Gastroesophageal sphincter (tissue), 4 donors: ENCODE results near the gene IER5L. TPM values are rescaled to one million over a fixed set of nuclear protein-coding genes. Genes with fewer than 3 reads are reported as not detected.

Source experiments
- ATAC-seq: fragments of 150-250 bp; one replicate; pipeline ENCODE4 v1.9.1; 2016; ENCODE audit warnings: mild to moderate bottlenecking, moderate library complexity
- H3K27ac ChIP-seq, 4 donors: fragments of 200-600 bp; sonication (generic) in 3 of 4; 1 replicate in 3 of 4; 2 replicates in 1 of 4; pipeline ENCODE4 v1.5.1; 2016 to 2019
- H3K27me3 ChIP-seq: fragments of 200-600 bp; sonication (generic); one replicate; pipeline ENCODE4 v1.5.1; 2019
- H3K36me3 ChIP-seq, 2 donors: fragments of 200-600 bp; sonication (generic); one replicate each; pipeline ENCODE4 v1.5.1; 2019; ENCODE audit warnings: control low read depth in 1 of 2
- H3K4me1 ChIP-seq, 3 donors: fragments of 200-600 bp; sonication (generic); 1 replicate in 2 of 3; 2 replicates in 1 of 3; pipeline ENCODE4 v1.5.1; 2016 to 2019; ENCODE audit warnings: control low read depth in 2 of 3
- H3K4me3 ChIP-seq, 2 donors: fragments of 200-600 bp; sonication (generic); one replicate each; pipeline ENCODE4 v1.5.1; 2019; ENCODE audit warnings: mild to moderate bottlenecking in 1 of 2, moderate library complexity in 1 of 2
- H3K9me3 ChIP-seq, 3 donors: fragments of 200-600 bp; sonication (generic); one replicate each; pipeline ENCODE4 v1.5.1; 2017 to 2019; ENCODE audit warnings: control low read depth in 2 of 3
- EP300 ChIP-seq: sonication (generic); formaldehyde crosslinking; IDR thresholded peaks from one replicate; pipeline ENCODE4 v1.6.1; 2017; ENCODE audit warnings: antibody characterized with exemption, mild to moderate bottlenecking
- POLR2A ChIP-seq, 2 donors: fragments of 450-650 bp; IDR thresholded peaks; one replicate each; pipeline ENCODE4 v1.6.1; 2017; ENCODE audit warnings: antibody characterized with exemption in 2 of 2, mild to moderate bottlenecking in 2 of 2, moderate library complexity in 1 of 2
- POLR2AphosphoS5 ChIP-seq: sonication (generic); formaldehyde crosslinking; IDR thresholded peaks from one replicate; pipeline ENCODE4 v1.6.1; 2017; ENCODE audit warnings: antibody characterized with exemption
- WGBS, 2 donors: methylation state at CpG; one replicate each; pipeline ENCODE4 v1.1.5; 2018; ENCODE audit warnings: low coverage in 1 of 2; 5-methylcytosine and 5-hydroxymethylcytosine counted together
- total RNA-seq, 4 donors: library from RNA; depleted of rRNA; stranded (reverse); fragments of >200 nt; gene quantifications; one replicate each; pipeline ENCODE4 v1.1.0, GENCODE V29; 2016
- TF ChIP-seq, protein P1 (sequence below), 4 experiments: fragments of 200-600 bp in 2 of 4; fragments of 450-650 bp in 2 of 4; sonication (generic) in 1 of 4; IDR thresholded peaks; one replicate each; pipeline ENCODE4 v1.5.1; 2017 to 2019; ENCODE audit warnings: antibody characterized with exemption in 4 of 4, mild to moderate bottlenecking in 2 of 4, moderate library complexity in 2 of 4

The IER5L gene
- total RNA-seq, 4 donors from 2014 or later: 7.4 to 14.3 (median 10.4) TPM

DNA sequence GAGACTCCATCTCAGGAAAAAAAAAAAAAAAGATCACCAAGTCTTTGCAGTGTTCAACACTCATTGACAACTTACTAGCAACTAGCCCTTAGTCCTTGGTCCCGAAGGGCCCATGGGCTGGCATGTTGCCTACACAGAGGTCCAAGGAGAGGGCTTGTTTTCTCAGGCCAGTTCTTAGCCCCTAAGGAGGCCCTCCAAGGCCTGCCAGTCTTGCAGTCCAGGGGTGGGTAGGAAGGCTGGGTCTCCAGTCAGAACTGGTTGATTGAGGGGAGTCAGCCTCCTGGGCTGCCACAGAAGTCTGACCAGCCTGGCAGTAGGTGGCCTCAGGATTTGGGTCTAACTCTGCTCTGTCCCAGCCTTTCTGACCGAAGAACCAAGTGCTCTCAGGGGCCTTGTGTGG is 32.7 kb downstream of the IER5L start:
- WGBS, 2 donors: 17% methylated on average over 1 of the region's 2 CpGs; no CpG with 5 or more reads in 1 of the 2 donors
- Histone ChIP-seq H3K27ac (peak overlapping the region; percentile 44 to 100 (median 92)), H3K4me3 (no peak overlapping the region), H3K36me3 (peaks cover 0 to 36% of the 10 kb centered on the region in 2 donors), H3K27me3 (no peaks in the 10 kb centered on the region), H3K4me1 (peaks cover 14 to 92% (median 73%) of the 10 kb centered on the region in 3 donors), H3K9me3 (no peaks in the 10 kb centered on the region)
- TF ChIP-seq EP300 (no peak), POLR2A (IDR thresholded peaks at IDR 0.05) (no peak), POLR2AphosphoS5 (no peak)
- TF ChIP-seq, protein P1, sequence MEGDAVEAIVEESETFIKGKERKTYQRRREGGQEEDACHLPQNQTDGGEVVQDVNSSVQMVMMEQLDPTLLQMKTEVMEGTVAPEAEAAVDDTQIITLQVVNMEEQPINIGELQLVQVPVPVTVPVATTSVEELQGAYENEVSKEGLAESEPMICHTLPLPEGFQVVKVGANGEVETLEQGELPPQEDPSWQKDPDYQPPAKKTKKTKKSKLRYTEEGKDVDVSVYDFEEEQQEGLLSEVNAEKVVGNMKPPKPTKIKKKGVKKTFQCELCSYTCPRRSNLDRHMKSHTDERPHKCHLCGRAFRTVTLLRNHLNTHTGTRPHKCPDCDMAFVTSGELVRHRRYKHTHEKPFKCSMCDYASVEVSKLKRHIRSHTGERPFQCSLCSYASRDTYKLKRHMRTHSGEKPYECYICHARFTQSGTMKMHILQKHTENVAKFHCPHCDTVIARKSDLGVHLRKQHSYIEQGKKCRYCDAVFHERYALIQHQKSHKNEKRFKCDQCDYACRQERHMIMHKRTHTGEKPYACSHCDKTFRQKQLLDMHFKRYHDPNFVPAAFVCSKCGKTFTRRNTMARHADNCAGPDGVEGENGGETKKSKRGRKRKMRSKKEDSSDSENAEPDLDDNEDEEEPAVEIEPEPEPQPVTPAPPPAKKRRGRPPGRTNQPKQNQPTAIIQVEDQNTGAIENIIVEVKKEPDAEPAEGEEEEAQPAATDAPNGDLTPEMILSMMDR (IDR thresholded peaks at IDR 0.05): no peak
- ATAC-seq: no peak

DNA sequence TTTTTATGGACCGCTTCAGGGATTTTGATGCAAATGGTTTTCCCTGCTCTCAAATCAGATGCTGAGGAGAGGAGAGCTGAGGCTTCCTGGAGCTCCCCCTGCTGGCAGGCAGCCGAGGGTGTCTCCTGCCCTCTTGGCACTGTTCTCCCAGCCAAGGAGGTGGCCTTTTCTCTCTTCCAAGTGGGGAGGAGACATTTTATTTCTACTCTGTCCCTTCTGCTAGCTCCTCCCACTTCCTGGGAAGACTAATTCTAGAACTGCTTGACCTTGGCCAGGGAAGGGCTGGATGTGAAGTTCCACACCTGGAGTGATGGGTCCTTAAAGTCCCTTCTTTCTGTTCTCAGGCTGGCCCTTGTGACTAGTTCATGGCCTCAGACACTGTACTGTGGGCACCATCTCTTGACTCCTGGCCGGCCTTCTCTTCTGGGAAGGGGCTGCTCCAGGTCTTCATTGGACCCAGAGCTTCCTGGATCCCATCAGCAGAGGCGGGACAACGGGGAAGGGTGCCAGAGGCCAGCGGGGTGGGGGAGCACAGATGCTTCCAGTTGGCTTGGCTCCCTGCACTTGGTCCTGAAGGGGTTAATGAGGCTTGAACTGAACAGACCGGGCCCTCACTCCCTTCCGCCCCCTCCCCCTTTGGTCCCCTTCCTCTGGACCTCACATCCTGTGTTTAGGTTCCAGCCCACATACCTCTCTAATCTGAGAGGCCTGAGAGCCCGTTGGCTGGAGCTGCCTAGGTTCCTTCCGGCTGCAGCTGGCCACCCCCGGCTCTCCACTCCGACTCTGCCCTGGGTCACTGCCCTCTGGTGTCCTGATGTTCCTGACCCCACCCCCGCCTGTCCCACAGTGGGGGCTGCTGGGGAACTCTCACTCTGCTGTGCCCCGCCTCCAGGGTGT is 34.8 kb downstream of the IER5L start:
- no peak for TF ChIP-seq EP300
- no peak for TF ChIP-seq POLR2A (IDR thresholded peaks at IDR 0.05)
- TF ChIP-seq, protein P1 (IDR thresholded peaks at IDR 0.05): peak in 3 of 4 experiments; percentile 64 to 93 (median 72)
- peak; percentile 94 for TF ChIP-seq POLR2AphosphoS5
- Histone ChIP-seq H3K4me3 (peak overlapping the region in 1 of 2 donors; percentile 13), H3K9me3 (no peaks in the 10 kb centered on the region), H3K27ac (peak overlapping the region; percentile 95 to 100 (median 97)), H3K27me3 (no peaks in the 10 kb centered on the region), H3K4me1 (peaks cover 14 to 98% (median 89%) of the 10 kb centered on the region in 3 donors), H3K36me3 (peaks cover 0 to 19% of the 10 kb centered on the region in 2 donors)
- WGBS, 2 donors: 0% methylated on average over 1 to 2 of the region's 14 CpGs
- ATAC-seq: peak; percentile 61

DNA sequence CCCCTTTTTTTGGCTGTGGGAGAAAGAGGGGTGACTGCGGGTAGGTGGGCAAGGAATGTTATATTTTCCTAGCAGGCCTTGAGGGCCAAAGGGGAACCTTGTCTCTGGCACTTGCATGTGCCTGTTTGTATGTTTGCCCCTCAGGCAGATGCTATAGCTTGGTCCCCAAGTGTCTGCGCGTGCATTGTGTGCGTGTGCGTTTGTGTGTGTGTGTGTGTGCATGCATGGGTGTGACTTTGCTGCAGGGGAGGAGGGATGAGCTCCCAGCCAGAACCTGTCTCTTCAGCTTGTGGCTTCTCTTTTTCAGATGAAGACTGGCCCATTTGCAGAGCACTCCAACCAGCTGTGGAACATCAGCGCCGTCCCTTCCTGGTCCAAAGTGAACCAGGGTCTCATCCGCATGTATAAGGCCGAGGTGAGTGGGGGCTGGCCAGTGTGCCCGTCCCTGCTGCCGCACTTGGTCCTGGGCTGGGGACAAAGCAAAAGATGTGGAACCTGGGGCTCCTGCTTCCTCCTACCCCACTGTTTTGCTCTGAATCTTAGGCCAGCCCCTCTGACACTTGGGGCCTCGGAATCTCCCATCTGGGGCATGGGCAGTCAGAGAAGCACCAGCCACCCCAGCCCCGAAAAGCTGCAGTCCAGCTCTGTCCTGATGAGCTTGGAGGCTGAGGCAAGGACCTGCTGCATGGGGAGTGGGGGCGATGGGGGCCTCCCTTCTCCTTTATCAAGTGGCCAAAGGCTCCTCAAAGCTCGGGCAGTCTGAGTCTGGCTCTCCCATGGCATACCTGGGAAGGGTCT is 35.7 kb downstream of the IER5L start:
- H3K9me3 ChIP-seq: no peaks in the 10 kb centered on the region
- no peaks in the 10 kb centered on the region for H3K27me3 ChIP-seq
- peaks cover 14 to 98% (median 90%) of the 10 kb centered on the region in 3 donors for H3K4me1 ChIP-seq
- peak overlapping the region in 1 of 2 donors; percentile 55 for H3K4me3 ChIP-seq
- H3K36me3 ChIP-seq: peaks cover 0 to 19% of the 10 kb centered on the region in 2 donors
- TF ChIP-seq POLR2A (IDR thresholded peaks at IDR 0.05) (no peak), POLR2AphosphoS5 (no peak), EP300 (no peak)
- TF ChIP-seq, protein P1 (IDR thresholded peaks at IDR 0.05): no peak
- no CpG with 5 or more reads among the region's 15 CpGs for WGBS, 2 donors
- no peak for ATAC-seq
- H3K27ac ChIP-seq: peak overlapping the region; percentile 95 to 100 (median 97)

DNA sequence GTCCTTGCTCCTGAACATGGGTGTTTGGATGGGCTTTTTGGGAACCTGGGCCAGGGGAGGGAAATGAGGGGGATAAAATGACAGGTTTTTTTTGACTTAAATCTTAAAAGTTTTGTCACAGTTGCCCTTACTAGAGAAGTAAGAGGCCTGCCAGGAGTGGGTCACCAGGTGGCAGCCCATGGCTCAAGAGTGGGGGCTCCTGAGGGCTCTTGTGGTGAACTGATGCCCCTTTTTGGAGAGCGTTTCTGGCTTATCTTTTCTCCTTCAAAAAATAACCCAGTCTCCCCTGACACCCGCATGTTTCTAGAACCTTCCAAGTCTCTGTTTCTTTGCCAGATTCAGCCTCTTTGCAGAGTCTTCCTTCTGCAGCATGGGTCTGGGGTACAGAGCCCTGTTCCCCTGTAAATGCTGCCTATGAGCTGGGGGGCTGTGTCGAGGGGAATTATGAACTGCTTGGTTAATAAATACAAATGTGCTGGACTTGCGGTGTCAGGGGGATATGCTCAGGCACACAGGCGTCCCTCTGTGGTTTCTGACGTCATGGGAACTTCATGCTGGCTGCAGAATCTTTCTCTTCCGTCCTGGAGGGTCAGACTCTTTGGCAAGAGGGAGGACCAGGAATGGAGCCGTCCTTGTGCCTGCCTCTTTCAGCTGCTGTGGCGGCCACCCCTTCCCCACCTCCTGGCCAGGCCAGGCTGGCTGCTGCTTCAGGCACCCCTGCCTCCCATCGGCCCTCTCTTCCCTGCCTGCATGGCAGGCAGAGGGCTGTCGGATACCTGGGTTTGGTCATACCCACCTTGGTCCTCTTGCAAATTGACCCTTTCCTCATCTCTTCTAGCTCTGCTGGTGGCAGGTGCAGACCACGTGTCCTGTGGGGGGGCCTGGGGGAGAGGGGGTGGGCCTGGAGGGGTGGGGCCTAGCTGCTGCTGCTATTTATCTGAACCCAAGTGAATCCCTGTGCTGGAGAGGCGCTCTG is 36.7 kb downstream of the IER5L start:
- TF ChIP-seq POLR2A (IDR thresholded peaks at IDR 0.05) (no peak), POLR2AphosphoS5 (peak; percentile 51), EP300 (no peak)
- 4 to 17% methylated on average over 3 to 5 of the region's 13 CpGs for WGBS, 2 donors
- peaks cover 14 to 95% (median 81%) of the 10 kb centered on the region in 3 donors for H3K4me1 ChIP-seq
- H3K9me3 ChIP-seq: no peaks in the 10 kb centered on the region
- peak; percentile 10 for ATAC-seq
- H3K4me3 ChIP-seq: peak overlapping the region; percentile 41 to 55
- no peaks in the 10 kb centered on the region for H3K27me3 ChIP-seq
- peak overlapping the region; percentile 95 to 100 (median 97) for H3K27ac ChIP-seq
- H3K36me3 ChIP-seq: peaks cover 0 to 27% of the 10 kb centered on the region in 2 donors
